COR-L47 (cell line): Measurements from ENCODE around the gene PHLDA2.
A peak's percentile ranks its signal among the peaks of the same experiment; 100 is the strongest.

ENCODE experiments used
- DNase-seq: peaks from one replicate; lab custom pipeline; 2025; lab: John Stamatoyannopoulos, UW

Gene PHLDA2

DNA sequence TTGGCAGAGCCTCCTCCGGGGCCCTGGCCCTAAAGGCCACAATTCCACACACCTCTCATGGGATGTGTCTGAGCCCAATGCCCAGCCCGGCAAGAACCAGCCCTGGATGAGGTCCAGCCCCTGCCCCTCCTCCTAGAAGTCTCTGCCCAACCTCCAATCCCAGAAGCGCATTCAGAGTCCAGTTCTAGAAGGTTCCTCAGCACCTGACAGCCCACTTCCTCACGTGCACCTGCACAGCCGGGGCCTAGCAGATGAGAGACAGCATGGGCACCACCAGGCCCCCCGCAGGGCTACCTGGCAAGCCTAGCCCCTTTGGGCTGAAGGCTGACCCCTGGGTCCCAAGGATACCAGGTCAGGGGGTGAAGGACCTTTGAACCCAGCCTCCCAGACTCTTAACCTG lies 32.2 kb downstream of the PHLDA2 start:
- no peak for DNase-seq

DNA sequence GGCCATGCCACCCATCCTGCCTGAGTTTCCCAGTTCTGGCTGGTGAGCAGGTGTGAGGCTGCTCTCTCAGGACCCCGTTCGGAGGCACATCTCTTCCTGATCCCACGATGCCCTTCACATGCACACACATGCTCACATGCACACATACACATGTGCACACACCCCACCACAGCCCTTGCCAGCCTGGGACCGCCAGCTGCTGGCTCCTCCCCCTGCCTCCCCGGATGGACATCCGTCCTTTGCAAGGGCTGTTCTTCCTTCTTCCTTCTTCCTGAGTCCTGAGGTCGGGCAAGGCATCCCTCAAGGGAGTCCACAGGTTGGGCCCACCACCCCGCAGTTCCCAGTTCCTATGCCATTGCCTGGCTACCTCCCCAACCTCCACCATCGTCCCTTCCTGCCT lies 33.2 kb downstream of the PHLDA2 start:
- no peak for DNase-seq

- DNase-seq: no peak
Observed at GRCh38 chr11:2893935-2894334, 35.3 kb downstream of the PHLDA2 start.

- DNase-seq: peak; percentile 56
Observed at GRCh38 chr11:2892967-2893528, 36.2 kb downstream of the PHLDA2 start.

GRCh38 chr11:2892215-2892966 lies 36.8 kb downstream of the PHLDA2 start:
- DNase-seq: peak; percentile 81

- no peak for DNase-seq
Observed at GRCh38 chr11:2891326-2892214, 37.6 kb downstream of the PHLDA2 start.

DNA sequence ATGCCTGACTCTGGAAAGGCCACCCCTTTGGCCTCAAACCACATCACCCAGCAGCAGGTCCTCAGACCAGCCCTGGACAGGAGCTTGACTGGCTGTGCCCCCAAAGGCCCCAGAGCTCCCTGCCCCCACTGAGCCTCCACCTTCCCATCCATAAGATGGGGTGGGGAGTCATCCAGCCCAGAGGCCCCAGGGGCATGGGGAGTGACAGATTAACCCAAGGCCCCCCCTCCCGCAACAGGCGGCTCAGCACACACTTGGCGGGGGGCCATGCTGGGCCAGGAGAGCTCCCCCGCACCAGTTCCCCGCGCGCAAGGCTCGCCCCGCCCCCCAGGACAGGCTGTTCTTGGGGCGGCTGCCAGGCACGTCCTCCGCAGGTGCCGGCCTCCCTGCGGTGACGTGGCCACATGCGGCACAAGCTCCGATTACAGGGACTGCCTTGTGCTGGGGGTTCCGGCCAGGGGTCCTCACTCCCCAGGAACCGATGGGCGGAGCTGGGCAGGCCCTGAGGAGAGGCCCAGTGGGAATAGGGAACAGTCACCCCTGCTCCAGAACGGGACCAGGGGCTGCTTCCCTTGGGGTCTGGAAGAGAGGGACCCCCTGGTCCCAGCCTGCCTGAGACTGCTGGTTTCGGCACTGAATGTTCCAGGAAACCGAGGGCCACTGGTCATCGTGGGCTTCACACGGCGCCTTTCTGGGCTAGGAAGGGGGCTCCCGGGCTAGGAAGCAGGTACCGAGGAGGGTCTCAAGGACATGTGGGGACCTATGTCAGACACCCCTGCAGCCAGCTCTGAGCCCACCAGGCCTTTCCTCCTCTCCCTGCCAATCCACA lies 38.5 kb downstream of the PHLDA2 start:
- DNase-seq: peak; percentile 85

DNA sequence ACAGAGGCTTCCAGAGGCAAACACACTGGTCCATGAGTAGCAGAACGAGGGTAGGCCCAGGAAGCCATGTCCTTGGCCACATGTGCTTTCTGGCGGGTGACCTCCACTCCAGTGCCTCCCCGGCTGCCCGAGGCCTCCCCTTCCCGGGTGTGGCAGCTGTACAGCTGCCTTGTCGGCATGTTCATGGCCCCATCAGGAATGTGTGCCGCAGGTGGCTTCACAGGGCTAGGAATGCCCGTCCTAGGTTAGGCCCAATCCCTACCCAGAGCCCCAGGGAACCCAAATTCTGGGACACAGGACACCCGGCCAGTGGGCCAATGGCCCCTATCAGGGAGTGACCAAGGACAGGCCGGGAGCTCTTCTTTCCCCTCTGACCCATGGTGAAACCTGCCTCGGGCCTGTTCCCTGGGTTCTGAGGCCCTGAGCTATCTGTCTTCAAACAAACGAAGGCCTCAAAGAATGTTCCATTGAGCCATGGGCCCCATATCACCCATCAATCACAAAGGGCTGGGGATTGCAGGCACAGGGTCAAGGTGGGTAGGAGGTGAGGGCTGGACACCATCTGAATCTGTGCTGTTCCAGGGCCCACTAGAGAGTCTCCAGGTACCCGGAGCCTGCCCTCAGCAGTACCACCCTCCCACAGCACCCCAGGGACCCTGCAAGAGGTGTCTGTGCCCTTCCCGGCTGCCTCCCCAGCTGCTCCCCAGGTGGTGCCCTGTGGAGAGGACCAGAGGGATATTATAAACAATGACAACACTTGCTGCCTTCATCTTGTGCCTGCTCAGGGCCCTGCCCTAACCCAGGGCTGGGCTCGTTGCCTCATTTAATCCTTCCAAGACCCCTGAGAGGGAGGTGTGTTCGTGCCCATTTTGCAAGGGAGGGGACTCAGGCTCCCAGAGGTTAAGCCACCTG lies 39.6 kb downstream of the PHLDA2 start:
- no peak for DNase-seq

DNA sequence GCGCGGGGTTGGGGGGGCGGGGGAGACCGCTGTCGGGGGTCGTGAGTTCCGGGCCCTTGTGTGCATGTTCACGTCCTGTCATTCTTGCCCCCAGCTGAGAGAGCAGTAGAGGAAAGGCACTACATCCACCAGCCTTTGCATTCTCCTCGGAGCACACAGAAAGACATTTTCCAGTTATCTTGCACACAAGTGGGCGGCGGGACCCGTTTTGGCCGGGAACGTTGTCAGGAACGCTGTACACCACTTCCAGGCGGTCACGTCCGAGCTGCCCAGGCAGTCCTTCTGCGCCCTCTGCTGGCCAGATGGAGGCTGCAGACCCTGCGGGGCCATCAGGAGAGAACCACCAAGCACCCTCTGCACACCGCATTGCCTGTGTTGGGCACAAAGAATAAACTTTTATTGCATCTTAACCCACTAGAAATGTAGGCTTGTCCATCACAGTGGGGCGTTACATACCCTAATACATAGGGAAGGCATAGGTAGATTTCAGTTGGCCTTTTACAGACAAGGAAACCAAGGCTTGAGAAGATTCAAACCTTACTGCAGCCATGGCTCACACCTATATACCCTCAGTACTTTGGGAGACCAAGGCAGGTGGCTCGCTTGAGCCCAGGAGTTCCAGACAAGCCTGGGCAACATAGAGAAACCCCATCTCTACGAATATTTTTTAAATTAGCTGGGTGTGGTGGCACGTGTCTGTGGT lies 40.8 kb downstream of the PHLDA2 start:
- DNase-seq: peak; percentile 82

- DNase-seq: no peak
Observed at GRCh38 chr11:2887515-2888195, 41.6 kb downstream of the PHLDA2 start.

DNA sequence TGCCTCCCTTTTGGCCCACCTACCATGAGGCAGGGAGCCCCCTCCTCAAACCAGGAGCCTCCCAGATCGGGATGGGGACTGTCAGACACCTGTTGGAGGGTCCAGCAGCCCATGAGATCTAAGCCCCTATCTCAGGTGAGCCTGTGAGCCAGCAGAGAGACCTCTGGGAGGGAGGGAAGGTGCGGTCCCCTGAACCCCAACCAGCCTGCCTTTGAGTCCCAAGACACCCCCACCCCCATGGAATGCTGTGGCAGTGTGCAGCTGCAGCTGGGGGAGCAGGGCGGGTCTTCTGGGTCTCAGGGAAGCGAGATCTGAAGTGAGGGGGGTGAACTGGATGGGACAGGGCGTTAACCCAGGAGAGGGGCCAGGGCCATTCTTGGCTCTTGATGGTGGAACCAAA lies 42.3 kb downstream of the PHLDA2 start:
- DNase-seq: no peak

DNA sequence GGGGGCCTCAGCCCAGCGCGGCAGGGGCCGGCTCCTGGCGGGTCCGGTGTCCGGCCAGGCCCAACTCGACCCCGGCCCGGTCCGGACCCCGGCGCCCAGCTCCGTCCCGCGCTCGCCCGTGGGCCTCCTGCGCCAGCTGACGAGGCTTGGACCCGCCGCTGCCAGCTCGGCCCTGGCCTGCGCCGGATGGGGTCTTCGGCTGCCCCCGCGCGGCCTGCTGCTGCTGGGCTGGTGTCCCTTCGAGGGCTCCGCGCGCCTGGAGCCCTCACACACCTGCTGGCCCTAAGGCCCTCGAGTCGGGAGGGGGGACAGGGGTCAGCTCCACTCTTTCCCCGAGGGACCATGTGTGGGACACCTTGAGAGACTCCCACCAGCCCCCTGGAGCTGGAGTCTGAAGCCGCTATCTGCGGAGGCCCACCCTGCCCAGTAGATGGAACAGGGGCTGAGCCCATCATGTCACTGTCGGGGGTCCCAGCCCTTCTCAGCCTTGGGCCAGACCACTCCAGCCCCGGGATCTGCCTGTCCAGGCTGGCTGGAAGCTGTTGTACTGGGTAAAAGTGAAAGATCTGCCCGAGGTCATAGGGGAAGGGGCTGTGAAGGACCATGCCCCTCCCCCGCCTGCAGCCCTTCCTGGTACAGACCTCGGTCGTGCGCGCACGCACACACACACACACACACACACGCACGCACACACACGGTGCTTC lies 42.9 kb downstream of the PHLDA2 start:
- no peak for DNase-seq

- peak; percentile 61 for DNase-seq
Observed at GRCh38 chr11:2885678-2886081, 43.5 kb downstream of the PHLDA2 start, which contains the start of gene CDKN1C. Gene CDKN1C, minus strand, starts transcription at chr11:2885775. Its CDS starts 319 bp downstream, at chr11:2885456.

DNA sequence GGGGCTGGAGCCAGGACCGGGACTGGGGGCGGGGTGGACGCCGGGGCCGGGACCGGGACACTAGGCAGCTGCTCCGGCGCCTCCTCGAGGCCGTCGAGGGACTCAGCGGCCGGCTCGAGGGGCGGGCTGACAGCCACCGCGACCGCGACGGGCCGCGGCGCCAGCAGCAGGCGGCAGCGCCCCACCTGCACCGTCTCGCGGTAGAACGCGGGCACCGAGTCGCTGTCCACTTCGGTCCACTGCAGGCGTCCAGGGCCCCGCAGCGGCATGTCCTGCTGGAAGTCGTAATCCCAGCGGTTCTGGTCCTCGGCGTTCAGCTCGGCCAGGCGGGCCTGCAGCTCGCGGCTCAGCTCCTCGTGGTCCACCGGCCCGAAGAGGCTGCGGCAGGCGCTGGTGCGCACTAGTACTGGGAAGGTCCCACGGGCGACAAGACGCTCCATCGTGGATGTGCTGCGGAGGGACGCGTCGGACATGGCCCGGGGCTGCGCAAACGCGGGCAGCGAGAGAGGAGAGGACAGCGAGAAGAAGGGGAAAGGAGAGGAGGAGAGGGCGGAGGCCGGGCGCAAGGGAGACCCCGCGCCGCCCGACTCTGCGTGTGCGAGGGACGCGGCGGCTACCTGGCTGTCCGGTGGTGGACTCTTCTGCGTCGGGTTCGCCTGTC lies 44.1 kb downstream of the PHLDA2 start:
- no peak for DNase-seq

DNA sequence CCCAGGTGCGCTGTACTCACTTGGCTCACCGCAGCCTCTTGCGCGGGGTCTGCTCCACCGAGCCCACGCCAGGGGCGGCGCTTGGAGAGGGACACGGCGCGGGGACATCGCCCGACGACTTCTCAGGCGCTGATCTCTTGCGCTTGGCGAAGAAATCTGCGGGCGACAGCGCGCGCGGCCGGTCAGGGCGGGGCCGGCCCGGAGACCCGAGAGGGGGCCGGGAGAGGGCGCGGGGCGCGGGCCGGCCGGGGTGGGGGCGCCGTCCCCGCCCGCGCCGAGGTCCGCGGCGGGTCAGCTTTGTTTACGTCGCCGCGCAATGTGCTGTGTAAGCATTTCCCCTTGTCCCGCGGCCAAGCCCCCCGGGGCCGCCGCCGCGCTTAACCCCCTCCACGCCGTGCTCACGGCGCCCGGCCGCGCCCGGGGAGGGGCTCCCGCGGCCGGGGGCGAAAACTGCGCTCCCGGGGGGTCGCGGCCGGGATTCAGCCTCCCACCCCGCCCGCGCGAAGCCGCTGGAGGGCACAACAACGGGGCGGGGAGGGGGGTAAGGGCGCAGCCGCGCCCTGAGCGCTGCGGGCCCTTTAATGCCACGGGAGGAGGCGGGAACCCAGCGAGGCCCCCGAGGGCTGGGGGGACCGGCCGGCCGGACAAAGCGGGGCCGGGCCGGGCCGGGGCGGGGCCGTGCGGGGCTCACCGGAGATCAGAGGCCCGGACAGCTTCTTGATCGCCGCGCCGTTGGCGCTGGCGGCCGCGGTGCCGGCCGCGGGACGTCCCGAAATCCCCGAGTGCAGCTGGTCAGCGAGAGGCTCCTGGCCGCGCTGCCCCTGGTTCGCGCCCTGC lies 45.0 kb downstream of the PHLDA2 start:
- DNase-seq: no peak

DNA sequence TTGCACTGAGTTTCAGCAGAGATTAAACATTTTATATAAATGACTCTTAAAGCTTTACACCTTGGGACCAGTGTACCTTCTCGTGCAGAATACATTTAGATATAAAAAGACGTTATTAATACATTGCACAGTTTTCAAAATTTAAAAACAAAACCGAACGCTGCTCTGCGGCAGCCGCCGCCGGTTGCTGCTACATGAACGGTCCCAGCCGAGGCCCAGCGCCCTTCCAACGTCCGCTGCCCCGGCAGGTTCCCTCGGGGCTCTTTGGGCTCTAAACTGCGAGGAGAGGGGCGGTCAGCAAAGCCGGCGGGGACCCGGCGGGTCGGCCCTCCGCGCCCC lies 45.6 kb downstream of the PHLDA2 start:
- no peak for DNase-seq

DNA sequence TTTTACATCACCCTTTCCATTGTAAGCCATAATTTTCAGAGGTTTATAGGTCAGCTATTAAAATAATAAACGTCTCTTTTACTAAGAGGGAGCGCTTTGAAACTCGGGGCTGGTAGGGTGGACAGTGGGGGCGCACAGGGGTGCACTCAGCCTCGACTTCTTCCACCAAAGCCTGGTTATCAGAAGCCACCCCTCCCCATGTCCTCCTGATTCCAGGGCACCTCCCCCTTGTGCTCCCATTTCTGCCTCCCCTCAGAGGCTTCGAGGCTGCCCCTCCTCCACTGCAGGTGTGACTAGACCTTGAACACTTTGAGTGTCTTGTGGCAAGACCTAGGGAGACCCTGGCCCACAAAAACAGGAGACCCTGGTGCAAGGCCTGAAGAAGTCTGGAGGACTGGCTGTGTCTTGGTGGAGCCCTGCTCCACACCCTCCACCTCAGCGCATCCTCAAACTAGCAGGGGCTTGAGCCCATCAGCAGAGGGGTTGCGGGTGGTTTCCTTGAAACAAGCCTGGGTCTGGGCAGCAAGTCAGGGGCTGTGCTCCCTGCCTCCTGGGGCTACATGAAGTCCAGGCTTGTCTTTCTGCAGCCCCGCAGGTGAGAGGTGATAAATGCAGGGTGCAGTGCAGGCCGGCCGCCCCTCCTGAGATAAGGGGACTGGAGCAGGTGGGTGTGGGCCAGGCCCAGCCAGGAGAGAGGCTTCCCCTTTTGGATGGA lies 46.7 kb downstream of the PHLDA2 start:
- no peak for DNase-seq
